GM12891 (cell line): Measurements from ENCODE around the gene SETBP1.

Source experiments
- POLR2A ChIP-seq: IDR thresholded peaks from 2 replicates; pipeline ENCODE4 v1.6.1; 2011; ENCODE audit warnings: low read depth, low read length, control low read depth
- TAF1 ChIP-seq: IDR thresholded peaks from 2 replicates; pipeline ENCODE4 v1.6.1; 2011; ENCODE audit warnings: low read depth, low read length, control low read depth

GRCh38 chr18:45109706-45110105, 429.0 kb downstream of the SETBP1 start:
- no peak for TF ChIP-seq TAF1
- TF ChIP-seq POLR2A = no peak
